Measurements from ENCODE around the gene ADAMTSL3.

ADAMTSL3 gene

DNA sequence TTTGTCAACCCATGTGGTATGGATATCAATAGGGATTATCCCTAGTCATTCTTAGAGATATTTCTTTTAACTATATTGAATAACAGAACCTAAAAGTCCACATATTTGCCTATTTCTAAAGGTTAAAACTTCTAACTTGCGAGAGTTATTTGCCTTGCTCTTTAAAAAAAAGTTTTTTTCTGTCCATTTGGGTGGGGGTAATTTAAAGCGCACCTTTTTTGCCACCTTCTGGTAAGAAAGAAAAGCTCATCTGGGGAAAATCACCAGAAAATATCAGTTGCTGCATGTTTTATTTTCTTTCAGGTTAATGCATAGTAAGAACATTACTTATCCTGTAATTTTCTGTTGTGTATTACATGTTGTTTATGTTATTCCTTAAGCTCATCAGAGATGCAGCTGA is 339.7 kb downstream of the ADAMTSL3 start:
- no peaks in the 10 kb centered on the region for H3K4me1 ChIP-seq (ENCODE audit: control extremely low read depth in 1 of 4, control insufficient read depth in 4 of 4, insufficient read depth in 4 of 4, low read length in 3 of 4)
- 100% methylated on average over 1 of the region's 2 CpGs for WGBS (ENCODE audit: insufficient coverage)
- CTCF ChIA-PET: no interaction called here
- H3K36me3 ChIP-seq (ENCODE audit: control insufficient read depth in 4 of 4, insufficient read depth in 4 of 4, low read length in 3 of 4): no peaks in the 10 kb centered on the region
- POLR2A ChIA-PET: no interaction called here
- H3K27ac ChIP-seq (ENCODE audit: insufficient read depth in 1 of 2, low read depth in 1 of 2, low read length in 2 of 2, poor library complexity in 1 of 2, severe bottlenecking in 2 of 2): no peak overlapping the region
- no peak for DNase-seq
- H3K9me3 ChIP-seq (ENCODE audit: control extremely low read depth in 1 of 5, control insufficient read depth in 4 of 5, insufficient read depth in 2 of 5, low read depth in 1 of 5, low read length in 4 of 5): peaks cover 0 to 3% (median 0%) of the 10 kb centered on the region in 5 experiments
- no peak overlapping the region for H3K4me3 ChIP-seq (ENCODE audit: control insufficient read depth in 1 of 7, extremely low read depth in 1 of 7, insufficient read depth in 4 of 7, low read depth in 2 of 7, low read length in 6 of 7)
- peaks cover 0 to 4% (median 0%) of the 10 kb centered on the region in 5 experiments for H3K27me3 ChIP-seq (replicated peaks in 2 of 5; ENCODE audit: control insufficient read depth in 4 of 5, insufficient read depth in 5 of 5, low read length in 4 of 5)

DNA sequence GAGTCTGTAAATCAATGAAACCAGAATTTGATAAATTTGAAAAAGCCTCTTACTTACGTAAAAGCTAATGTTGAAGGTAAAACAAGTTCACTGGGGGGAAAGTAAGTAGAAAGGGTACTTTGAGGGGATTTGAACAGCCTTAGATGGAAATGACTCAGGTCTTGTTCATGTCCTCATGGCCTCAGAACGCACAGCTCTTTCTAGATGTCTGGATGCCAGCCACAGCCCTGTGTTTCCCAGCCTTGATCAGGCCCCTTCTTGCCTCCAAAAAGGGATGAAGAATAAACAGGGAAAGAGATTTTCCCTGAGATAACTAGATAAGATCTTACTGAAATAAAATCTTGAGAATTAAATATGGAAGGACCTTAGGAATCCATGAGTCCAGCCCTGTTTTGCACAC is 344.6 kb downstream of the ADAMTSL3 start:
- CTCF ChIA-PET: no interaction called here
- POLR2A ChIA-PET: interaction anchor here (0.7 kb wide), 1 partner anchor 1359 kb away, joined by 3 read pairs; no protein-coding TSS in a partner anchor

DNA sequence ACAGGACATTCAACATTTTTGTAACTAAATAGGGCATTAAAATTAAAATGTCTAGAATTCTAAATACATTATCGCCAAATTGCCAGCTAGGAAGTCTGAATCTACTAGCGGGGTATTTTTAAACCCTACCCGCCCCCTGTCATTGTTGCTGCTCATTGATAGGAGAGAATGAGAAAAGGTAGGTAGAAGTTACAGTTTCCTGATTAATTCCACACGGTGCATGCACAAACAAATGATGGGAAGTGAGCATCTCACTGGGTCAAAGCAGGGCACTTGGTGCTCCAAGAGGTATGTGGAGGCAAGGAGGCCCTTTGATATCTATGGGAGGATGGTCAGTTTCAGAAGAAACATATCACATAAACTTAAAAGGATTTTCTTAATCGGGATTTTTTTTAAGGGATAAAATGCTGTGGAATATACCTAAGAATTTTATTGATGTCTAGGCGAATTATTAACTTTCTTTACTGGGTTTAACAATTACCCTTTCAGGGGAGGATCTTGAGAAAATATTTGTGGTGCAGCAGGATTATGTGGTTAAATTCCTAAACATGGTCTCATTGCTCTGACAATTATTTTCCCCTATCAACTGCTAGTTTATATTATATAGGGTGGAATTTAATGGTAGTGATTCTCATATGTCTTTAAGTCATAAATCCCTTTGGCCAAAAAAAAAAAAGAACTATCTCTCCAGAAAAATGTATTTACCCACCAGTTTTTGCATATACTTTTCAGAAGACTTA is 345.6 kb downstream of the ADAMTSL3 start:
- Histone ChIP-seq H3K4me3 (ENCODE audit: control insufficient read depth in 1 of 7, extremely low read depth in 1 of 7, insufficient read depth in 4 of 7, low read depth in 2 of 7, low read length in 6 of 7) (no peak overlapping the region), H3K4me1 (ENCODE audit: control extremely low read depth in 1 of 4, control insufficient read depth in 4 of 4, insufficient read depth in 4 of 4, low read length in 3 of 4) (no peaks in the 10 kb centered on the region), H3K27ac (ENCODE audit: insufficient read depth in 1 of 2, low read depth in 1 of 2, low read length in 2 of 2, poor library complexity in 1 of 2, severe bottlenecking in 2 of 2) (no peak overlapping the region), H3K9me3 (ENCODE audit: control extremely low read depth in 1 of 5, control insufficient read depth in 4 of 5, insufficient read depth in 2 of 5, low read depth in 1 of 5, low read length in 4 of 5) (peaks cover 0 to 1% (median 0%) of the 10 kb centered on the region in 5 experiments), H3K36me3 (ENCODE audit: control insufficient read depth in 4 of 4, insufficient read depth in 4 of 4, low read length in 3 of 4) (no peaks in the 10 kb centered on the region), H3K27me3 (replicated peaks in 2 of 5; ENCODE audit: control insufficient read depth in 4 of 5, insufficient read depth in 5 of 5, low read length in 4 of 5) (no peaks in the 10 kb centered on the region)
- POLR2A ChIA-PET: no interaction called here
- 100% methylated on average over 2 of the region's 6 CpGs for WGBS (ENCODE audit: insufficient coverage)
- CTCF ChIA-PET: no interaction called here
- DNase-seq: no peak

More for the DNA sequence above, 344.6 kb downstream of the ADAMTSL3 start:
- no peaks in the 10 kb centered on the region for H3K27me3 ChIP-seq (replicated peaks in 2 of 5; ENCODE audit: control insufficient read depth in 4 of 5, insufficient read depth in 5 of 5, low read length in 4 of 5)
- WGBS (ENCODE audit: insufficient coverage): 91% methylated on average over 1 of the region's 2 CpGs
- H3K36me3 ChIP-seq (ENCODE audit: control insufficient read depth in 4 of 4, insufficient read depth in 4 of 4, low read length in 3 of 4): no peaks in the 10 kb centered on the region
- H3K9me3 ChIP-seq (ENCODE audit: control extremely low read depth in 1 of 5, control insufficient read depth in 4 of 5, insufficient read depth in 2 of 5, low read depth in 1 of 5, low read length in 4 of 5): peaks cover 0 to 1% (median 0%) of the 10 kb centered on the region in 5 experiments
- no peak for DNase-seq
- no peak overlapping the region for H3K4me3 ChIP-seq (ENCODE audit: control insufficient read depth in 1 of 7, extremely low read depth in 1 of 7, insufficient read depth in 4 of 7, low read depth in 2 of 7, low read length in 6 of 7)
- H3K4me1 ChIP-seq (ENCODE audit: control extremely low read depth in 1 of 4, control insufficient read depth in 4 of 4, insufficient read depth in 4 of 4, low read length in 3 of 4): no peaks in the 10 kb centered on the region
- H3K27ac ChIP-seq (ENCODE audit: insufficient read depth in 1 of 2, low read depth in 1 of 2, low read length in 2 of 2, poor library complexity in 1 of 2, severe bottlenecking in 2 of 2): no peak overlapping the region

DNA sequence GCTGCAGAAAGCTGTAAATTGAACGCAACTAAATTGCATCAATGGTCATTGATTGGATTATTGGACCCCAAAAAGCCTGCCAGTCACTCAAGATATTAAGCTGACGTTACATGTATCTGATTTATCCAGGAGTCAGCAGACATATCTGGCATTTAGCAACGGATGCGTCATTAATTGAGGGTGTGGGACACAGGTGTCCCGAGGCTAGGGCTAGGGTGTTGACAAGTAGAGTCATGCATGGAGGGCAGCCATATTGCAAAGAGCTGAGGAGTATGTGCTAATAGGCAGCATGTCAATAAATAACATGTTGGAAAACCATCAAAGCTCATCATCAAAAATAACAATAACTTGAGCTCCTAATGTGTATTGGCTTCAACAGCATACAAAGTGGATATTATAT is 347.1 kb downstream of the ADAMTSL3 start:
- Histone ChIP-seq H3K36me3 (ENCODE audit: control insufficient read depth in 4 of 4, insufficient read depth in 4 of 4, low read length in 3 of 4) (no peaks in the 10 kb centered on the region), H3K4me1 (ENCODE audit: control extremely low read depth in 1 of 4, control insufficient read depth in 4 of 4, insufficient read depth in 4 of 4, low read length in 3 of 4) (no peaks in the 10 kb centered on the region), H3K27ac (ENCODE audit: insufficient read depth in 1 of 2, low read depth in 1 of 2, low read length in 2 of 2, poor library complexity in 1 of 2, severe bottlenecking in 2 of 2) (no peak overlapping the region), H3K27me3 (replicated peaks in 2 of 5; ENCODE audit: control insufficient read depth in 4 of 5, insufficient read depth in 5 of 5, low read length in 4 of 5) (no peaks in the 10 kb centered on the region), H3K9me3 (ENCODE audit: control extremely low read depth in 1 of 5, control insufficient read depth in 4 of 5, insufficient read depth in 2 of 5, low read depth in 1 of 5, low read length in 4 of 5) (peaks cover 0 to 1% (median 0%) of the 10 kb centered on the region in 5 experiments), H3K4me3 (ENCODE audit: control insufficient read depth in 1 of 7, extremely low read depth in 1 of 7, insufficient read depth in 4 of 7, low read depth in 2 of 7, low read length in 6 of 7) (no peak overlapping the region)
- ChIA-PET CTCF (no interaction called here), POLR2A (no interaction called here)
- no peak for DNase-seq
- WGBS (ENCODE audit: insufficient coverage): 98% methylated on average over 5 of the region's 5 CpGs

DNA sequence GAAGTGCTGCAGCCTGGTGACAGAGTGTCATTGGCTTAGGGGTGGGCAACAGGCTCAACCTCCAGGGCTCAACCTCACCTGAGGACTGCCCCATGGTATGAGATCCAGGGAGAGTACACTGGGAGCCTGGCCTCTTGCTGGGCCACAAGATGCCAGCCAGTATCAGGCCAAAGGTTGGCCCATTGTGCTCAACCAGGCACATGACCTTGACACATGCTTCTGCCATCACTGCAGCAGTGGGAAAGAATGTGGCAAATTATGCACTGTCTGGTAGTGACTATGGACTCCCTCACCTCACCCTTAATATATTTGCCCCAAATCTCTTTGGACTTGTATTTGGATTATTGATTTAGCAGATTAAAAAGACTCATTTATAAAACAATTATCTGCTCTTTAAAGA is 347.7 kb downstream of the ADAMTSL3 start:
- H3K4me1 ChIP-seq (ENCODE audit: control extremely low read depth in 1 of 4, control insufficient read depth in 4 of 4, insufficient read depth in 4 of 4, low read length in 3 of 4): no peaks in the 10 kb centered on the region
- DNase-seq: no peak
- H3K9me3 ChIP-seq (ENCODE audit: control extremely low read depth in 1 of 5, control insufficient read depth in 4 of 5, insufficient read depth in 2 of 5, low read depth in 1 of 5, low read length in 4 of 5): peaks cover 0 to under 1% (median 0%) of the 10 kb centered on the region in 5 experiments
- no peaks in the 10 kb centered on the region for H3K27me3 ChIP-seq (replicated peaks in 2 of 5; ENCODE audit: control insufficient read depth in 4 of 5, insufficient read depth in 5 of 5, low read length in 4 of 5)
- POLR2A ChIA-PET: no interaction called here
- CTCF ChIA-PET: no interaction called here
- H3K36me3 ChIP-seq (ENCODE audit: control insufficient read depth in 4 of 4, insufficient read depth in 4 of 4, low read length in 3 of 4): no peaks in the 10 kb centered on the region
- no peak overlapping the region for H3K4me3 ChIP-seq (ENCODE audit: control insufficient read depth in 1 of 7, extremely low read depth in 1 of 7, insufficient read depth in 4 of 7, low read depth in 2 of 7, low read length in 6 of 7)
- H3K27ac ChIP-seq (ENCODE audit: insufficient read depth in 1 of 2, low read depth in 1 of 2, low read length in 2 of 2, poor library complexity in 1 of 2, severe bottlenecking in 2 of 2): no peak overlapping the region

DNA sequence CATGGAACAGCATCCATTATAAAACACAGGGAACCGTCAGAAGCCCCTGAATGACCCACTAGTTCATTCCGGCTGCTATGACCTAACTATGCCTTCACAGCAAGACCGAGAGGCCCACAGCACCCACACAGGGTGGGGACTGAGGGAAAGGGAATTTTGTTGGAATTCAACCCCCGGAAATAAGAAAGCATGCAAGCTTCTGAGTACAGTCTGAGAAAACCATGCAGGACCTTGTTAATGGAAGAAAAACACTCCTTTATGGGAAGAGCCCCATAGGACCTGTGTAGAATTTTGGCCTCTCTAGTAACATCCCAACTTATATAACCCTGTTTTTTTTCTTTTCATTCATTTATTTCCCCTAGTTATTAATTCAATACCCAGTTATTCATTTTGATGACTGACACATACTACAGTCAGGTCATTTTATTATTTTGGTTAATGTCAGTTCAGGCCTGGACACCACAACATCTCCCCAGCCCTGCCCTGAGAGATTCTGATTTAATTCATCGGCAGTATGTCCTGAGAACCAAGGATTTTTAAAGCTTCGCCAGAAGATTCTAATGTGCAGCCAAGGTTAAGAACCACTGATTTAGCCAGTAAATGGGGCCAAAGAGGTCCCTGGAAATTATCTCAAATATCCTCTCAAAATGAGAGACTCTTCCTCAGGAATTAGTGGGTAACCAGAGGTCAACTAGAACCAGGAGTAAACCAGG is 350.0 kb downstream of the ADAMTSL3 start:
- H3K36me3 ChIP-seq (ENCODE audit: control insufficient read depth in 4 of 4, insufficient read depth in 4 of 4, low read length in 3 of 4): no peaks in the 10 kb centered on the region
- DNase-seq: no peak
- H3K4me3 ChIP-seq (ENCODE audit: control insufficient read depth in 1 of 7, extremely low read depth in 1 of 7, insufficient read depth in 4 of 7, low read depth in 2 of 7, low read length in 6 of 7): no peak overlapping the region
- H3K4me1 ChIP-seq (ENCODE audit: control extremely low read depth in 1 of 4, control insufficient read depth in 4 of 4, insufficient read depth in 4 of 4, low read length in 3 of 4): no peaks in the 10 kb centered on the region
- peak overlapping the region in 1 of 2 experiments; percentile 4 for H3K27ac ChIP-seq (ENCODE audit: insufficient read depth in 1 of 2, low read depth in 1 of 2, low read length in 2 of 2, poor library complexity in 1 of 2, severe bottlenecking in 2 of 2)
- no peaks in the 10 kb centered on the region for H3K27me3 ChIP-seq (replicated peaks in 2 of 5; ENCODE audit: control insufficient read depth in 4 of 5, insufficient read depth in 5 of 5, low read length in 4 of 5)
- no peaks in the 10 kb centered on the region for H3K9me3 ChIP-seq (ENCODE audit: control extremely low read depth in 1 of 5, control insufficient read depth in 4 of 5, insufficient read depth in 2 of 5, low read depth in 1 of 5, low read length in 4 of 5)
- POLR2A ChIA-PET: no interaction called here
- WGBS (ENCODE audit: insufficient coverage): 93% methylated on average over 2 of the region's 6 CpGs
- CTCF ChIA-PET: no interaction called here

DNA sequence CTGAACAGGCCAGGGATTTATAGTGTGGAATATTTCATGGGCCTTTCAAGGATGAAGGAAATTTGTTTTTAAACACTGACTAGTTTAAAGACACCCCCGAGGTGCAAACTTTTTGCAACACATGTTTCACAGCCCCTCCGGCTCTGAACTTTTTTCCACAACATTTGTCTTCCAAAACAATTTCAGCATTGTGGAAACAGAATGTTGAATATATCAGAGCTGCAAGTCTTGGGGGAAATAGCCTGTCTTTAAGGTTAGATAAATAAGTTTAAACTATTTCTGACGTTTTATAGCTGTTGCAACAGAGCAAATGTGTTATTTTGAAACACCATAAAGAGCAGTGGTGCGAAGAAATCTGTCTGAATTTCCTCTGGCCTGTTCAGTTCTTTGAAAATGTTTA is 352.5 kb downstream of the ADAMTSL3 start:
- no peaks in the 10 kb centered on the region for H3K36me3 ChIP-seq (ENCODE audit: control insufficient read depth in 4 of 4, insufficient read depth in 4 of 4, low read length in 3 of 4)
- DNase-seq: no peak
- peaks cover 0 to 2% (median 0%) of the 10 kb centered on the region in 5 experiments for H3K9me3 ChIP-seq (ENCODE audit: control extremely low read depth in 1 of 5, control insufficient read depth in 4 of 5, insufficient read depth in 2 of 5, low read depth in 1 of 5, low read length in 4 of 5)
- ChIA-PET POLR2A (no interaction called here), CTCF (no interaction called here)
- WGBS (ENCODE audit: insufficient coverage): 100% methylated on average over 2 of the region's 4 CpGs
- H3K27ac ChIP-seq (ENCODE audit: insufficient read depth in 1 of 2, low read depth in 1 of 2, low read length in 2 of 2, poor library complexity in 1 of 2, severe bottlenecking in 2 of 2): no peak overlapping the region
- no peaks in the 10 kb centered on the region for H3K4me1 ChIP-seq (ENCODE audit: control extremely low read depth in 1 of 4, control insufficient read depth in 4 of 4, insufficient read depth in 4 of 4, low read length in 3 of 4)
- H3K27me3 ChIP-seq (replicated peaks in 2 of 5; ENCODE audit: control insufficient read depth in 4 of 5, insufficient read depth in 5 of 5, low read length in 4 of 5): no peaks in the 10 kb centered on the region
- H3K4me3 ChIP-seq (ENCODE audit: control insufficient read depth in 1 of 7, extremely low read depth in 1 of 7, insufficient read depth in 4 of 7, low read depth in 2 of 7, low read length in 6 of 7): no peak overlapping the region

Data from common myeloid progenitor, CD34-positive (primary cell).